ENCODE data around the gene ADAMTS17.
"Not testable (repeated sequence)": the region's sequence is repeated elsewhere in the genome, so short reads cannot be mapped to it uniquely, and the experiment has no call there.

Gene ADAMTS17

DNA sequence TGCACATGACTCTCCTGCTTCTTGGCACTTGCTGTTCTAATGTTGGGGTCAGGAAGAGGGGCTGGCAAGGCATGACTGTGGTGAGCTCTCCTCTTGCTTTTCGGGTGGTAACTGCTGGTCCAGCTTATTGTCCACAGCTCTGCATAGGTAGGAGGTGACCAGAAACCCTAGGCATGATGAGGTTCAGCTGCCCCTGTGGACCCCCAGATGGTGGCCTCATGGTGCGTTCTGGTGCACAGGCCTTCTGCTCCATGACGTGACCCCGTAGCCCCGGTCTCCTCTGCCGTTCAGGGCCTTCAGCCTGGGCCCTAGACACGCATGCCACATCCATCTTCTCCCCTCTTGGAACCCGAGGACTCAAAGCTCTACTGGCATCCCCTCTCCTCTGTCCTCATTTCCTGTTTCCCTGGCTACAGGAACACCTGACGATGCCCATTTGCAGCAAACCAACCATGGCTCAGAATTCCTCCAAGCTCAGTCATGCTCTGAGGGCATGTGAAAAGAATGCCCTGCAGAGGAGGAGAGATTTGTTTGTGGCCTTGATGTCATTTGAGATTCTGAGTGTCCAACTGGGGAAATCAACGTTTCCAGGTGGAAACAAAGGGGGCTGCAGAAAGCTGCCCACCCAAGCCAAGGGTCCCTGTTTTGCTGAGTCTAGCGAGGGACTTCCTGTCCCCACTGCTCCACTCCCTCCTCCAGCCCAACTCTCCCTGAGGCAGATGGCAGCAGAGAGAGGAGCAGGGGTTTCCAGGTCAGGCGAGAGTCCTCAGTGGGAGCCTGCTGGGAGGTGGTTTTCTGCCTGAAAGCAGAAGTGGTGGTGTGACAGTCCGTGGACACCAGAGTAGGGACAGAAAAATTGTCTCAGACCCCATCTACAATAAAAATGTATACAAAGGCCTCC is 409.8 kb downstream of the ADAMTS17 start:
- TF ChIP-seq, protein P1, sequence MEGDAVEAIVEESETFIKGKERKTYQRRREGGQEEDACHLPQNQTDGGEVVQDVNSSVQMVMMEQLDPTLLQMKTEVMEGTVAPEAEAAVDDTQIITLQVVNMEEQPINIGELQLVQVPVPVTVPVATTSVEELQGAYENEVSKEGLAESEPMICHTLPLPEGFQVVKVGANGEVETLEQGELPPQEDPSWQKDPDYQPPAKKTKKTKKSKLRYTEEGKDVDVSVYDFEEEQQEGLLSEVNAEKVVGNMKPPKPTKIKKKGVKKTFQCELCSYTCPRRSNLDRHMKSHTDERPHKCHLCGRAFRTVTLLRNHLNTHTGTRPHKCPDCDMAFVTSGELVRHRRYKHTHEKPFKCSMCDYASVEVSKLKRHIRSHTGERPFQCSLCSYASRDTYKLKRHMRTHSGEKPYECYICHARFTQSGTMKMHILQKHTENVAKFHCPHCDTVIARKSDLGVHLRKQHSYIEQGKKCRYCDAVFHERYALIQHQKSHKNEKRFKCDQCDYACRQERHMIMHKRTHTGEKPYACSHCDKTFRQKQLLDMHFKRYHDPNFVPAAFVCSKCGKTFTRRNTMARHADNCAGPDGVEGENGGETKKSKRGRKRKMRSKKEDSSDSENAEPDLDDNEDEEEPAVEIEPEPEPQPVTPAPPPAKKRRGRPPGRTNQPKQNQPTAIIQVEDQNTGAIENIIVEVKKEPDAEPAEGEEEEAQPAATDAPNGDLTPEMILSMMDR (IDR thresholded peaks at IDR 0.05; ENCODE audit: borderline replicate concordance, insufficient read depth, low read depth, low read length): no peak
- H3K4me3 ChIP-seq (ENCODE audit: low read depth, low read length): no peak overlapping the region

DNA sequence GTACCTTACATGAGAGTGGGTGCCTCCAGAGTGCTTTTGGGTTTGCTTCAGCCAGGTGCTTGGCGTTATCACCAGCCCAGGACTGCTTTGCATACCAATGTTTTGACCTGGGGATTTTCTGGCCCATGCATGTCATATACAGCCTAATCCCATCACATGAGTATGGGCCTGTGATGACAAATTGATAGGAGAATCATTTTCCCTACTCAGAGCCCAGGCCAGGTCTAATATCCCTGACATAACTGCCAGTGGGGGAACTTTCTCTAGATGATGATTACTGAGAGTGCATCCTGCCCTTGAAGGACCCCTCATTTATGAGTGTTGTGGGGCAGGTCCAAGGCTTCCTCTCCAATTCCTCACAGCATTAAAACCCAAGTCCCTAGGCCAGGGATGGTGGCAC is 411.1 kb downstream of the ADAMTS17 start:
- no peak overlapping the region for H3K4me3 ChIP-seq (ENCODE audit: low read depth, low read length)
- TF ChIP-seq, protein P1 (IDR thresholded peaks at IDR 0.05; ENCODE audit: borderline replicate concordance, insufficient read depth, low read depth, low read length): no peak

DNA sequence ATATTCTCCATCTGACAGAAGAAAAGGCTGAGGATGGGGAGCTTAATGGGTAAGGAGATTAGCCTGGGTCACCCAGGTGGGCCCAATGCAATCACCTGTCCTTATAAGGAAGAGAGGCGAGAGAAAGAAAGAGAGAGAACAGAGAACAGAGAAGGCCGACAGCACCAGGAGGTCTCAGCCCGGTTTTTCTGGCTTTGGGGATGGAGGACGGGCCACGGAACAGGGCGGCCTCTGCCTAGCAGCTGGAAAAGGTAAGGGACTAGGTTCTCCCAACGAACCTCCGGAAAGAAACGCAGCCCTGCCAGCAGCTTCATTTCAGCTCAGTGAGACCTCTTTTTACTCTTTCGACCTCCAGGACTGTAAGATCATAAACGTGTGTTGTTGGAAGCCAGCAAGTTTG is 412.5 kb downstream of the ADAMTS17 start:
- TF ChIP-seq, protein P1 (IDR thresholded peaks at IDR 0.05; ENCODE audit: borderline replicate concordance, insufficient read depth, low read depth, low read length): no peak
- no peak overlapping the region for H3K4me3 ChIP-seq (ENCODE audit: low read depth, low read length)

DNA sequence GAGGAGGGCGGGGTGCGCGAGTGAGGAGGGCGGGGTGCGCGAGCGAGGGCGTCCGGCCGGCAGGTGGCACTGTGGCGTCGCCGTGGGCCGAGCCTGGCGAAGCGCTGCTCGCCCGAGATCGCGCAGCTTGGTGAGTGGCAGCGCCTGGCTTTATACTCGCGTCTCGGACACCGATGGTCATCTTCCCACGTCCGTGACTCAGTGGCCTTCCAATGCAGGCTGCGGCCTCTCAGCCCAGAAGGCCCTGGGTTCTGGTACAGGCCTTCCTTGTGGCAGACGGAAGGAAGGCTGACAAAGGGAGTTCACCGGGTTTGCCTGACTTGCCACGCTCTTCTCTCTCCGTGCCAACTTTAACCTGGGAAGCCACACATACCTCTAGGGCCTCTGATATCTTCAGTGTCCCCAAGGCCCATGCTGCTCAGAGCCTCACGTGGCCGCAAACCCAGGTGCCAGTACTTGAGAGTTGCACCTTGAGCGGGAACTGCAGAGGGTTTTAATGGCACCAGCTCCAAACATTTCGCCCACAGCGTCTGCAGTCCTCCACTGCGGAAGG is 413.3 kb downstream of the ADAMTS17 start:
- TF ChIP-seq, protein P1 (IDR thresholded peaks at IDR 0.05; ENCODE audit: borderline replicate concordance, insufficient read depth, low read depth, low read length): peak; percentile 78
- peak overlapping the region; percentile 44 for H3K4me3 ChIP-seq (ENCODE audit: low read depth, low read length)

DNA sequence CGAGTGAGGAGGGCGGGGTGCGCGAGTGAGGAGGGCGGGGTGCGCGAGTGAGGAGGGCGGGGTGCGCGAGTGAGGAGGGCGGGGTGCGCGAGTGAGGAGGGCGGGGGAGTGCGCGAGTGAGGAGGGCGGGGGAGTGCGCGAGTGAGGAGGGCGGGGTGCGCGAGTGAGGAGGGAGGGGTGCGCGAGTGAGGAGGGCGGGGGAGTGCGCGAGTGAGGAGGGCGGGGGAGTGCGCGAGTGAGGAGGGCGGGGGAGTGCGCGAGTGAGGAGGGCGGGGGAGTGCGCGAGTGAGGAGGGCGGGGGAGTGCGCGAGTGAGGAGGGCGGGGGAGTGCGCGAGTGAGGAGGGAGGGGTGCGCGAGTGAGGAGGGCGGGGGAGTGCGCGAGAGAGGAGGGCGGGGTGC is 415.2 kb downstream of the ADAMTS17 start:
- not testable (repeated sequence) for H3K4me3 ChIP-seq (ENCODE audit: low read depth, low read length)

DNA sequence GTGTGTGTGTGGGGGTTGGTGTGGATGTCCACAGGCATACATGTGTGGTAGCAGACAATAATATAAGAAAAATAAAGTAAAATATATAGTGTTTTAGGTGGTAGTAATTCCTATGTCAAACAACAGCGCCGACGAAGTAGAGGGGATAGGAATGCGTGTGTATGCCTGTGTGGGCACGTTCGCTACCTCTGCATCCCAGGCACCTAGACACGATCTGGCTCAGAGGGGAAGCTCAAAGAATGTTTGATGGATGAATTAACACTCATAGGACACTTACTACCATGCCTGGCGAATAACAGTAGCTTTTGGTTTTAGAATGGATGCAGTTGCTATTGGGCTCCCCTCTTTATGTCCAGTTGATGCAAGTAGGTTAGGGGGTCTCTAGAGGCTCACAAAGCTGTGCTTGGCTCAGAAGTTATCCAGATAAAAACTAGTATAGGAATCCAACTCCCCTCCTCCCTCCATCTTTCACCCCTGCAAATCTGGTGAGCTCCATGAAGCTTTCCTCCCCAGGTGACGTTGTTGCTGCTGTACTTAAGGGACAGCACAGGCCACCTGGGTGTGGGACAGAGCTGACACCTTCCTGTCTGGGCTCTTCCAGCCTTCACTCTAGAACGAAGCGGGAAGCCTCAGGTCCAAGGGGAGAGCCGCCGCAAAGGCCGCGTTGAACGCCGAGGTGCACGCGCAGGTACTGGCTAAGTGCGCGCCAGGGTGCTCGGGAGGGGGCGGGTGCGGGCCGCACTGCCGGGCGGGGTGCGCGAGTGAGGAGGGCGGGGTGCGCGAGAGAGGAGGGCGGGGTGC is 415.9 kb downstream of the ADAMTS17 start:
- TF ChIP-seq, protein P1 (IDR thresholded peaks at IDR 0.05; ENCODE audit: borderline replicate concordance, insufficient read depth, low read depth, low read length): no peak
- peak overlapping the region; percentile 49 for H3K4me3 ChIP-seq (ENCODE audit: low read depth, low read length)

DNA sequence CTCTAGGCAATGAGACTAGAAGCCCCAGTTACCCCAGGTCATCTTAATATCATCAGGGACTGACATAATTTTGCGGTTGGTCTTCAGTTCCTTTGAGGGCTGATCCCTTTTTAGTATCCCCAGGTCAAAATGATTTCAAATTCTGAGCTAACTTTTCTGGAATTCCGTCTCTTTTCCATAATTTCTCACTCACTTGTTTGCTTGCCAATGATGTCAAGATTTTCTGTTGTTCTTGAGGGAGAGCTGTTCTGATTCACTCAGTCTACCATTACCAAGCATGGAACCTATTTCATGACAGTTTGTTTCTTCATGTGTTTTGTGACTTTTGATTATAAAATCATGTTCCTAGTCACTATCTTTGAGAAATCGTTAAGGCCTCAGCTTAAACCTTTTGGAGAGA is 418.1 kb downstream of the ADAMTS17 start:
- TF ChIP-seq, protein P1 (IDR thresholded peaks at IDR 0.05; ENCODE audit: borderline replicate concordance, insufficient read depth, low read depth, low read length): no peak
- H3K4me3 ChIP-seq (ENCODE audit: low read depth, low read length): no peak overlapping the region

Measured in GM12875 (cell line).